Tibial artery (tissue), 4 donors: ENCODE measurements around the gene TPRG1.

ENCODE experiments used
- DNase-seq, 2 donors: peaks; one replicate each; pipeline ENCODE4 v3.0.0-alpha.2; 2019
- H3K27ac ChIP-seq, 2 donors: fragments of 200-600 bp; sonication (generic) in 1 of 2; 1 replicate in 1 of 2; 2 replicates in 1 of 2; pipeline ENCODE4 v1.5.1; 2018 to 2019; ENCODE audit warnings: mild to moderate bottlenecking in 1 of 2
- H3K27me3 ChIP-seq, 2 donors: fragments of 200-600 bp; sonication (generic) in 1 of 2; one replicate each; pipeline versions ENCODE4 v1.5.1 to v1.6.0; 2016 to 2019
- H3K36me3 ChIP-seq, 3 donors: fragments of 200-600 bp; sonication (generic) in 2 of 3; one replicate each; pipeline ENCODE4 v1.5.1; 2016 to 2019; ENCODE audit warnings: mild to moderate bottlenecking in 2 of 3
- H3K4me1 ChIP-seq, 4 donors: fragments of 200-600 bp; sonication (generic) in 2 of 4; 1 replicate in 3 of 4; 2 replicates in 1 of 4; pipeline ENCODE4 v1.5.1; 2016 to 2019
- H3K4me3 ChIP-seq, 2 donors: fragments of 200-600 bp; sonication (generic) in 1 of 2; 1 replicate in 1 of 2; 2 replicates in 1 of 2; pipeline ENCODE4 v1.5.1; 2018 to 2019; ENCODE audit warnings: mild to moderate bottlenecking in 2 of 2
- H3K9me3 ChIP-seq, 3 donors: fragments of 200-600 bp; sonication (generic) in 1 of 3; one replicate each; pipeline ENCODE4 v1.5.1; 2016 to 2019
- CTCF ChIP-seq, 2 experiments: fragments of 200-600 bp in 1 of 2; fragments of 450-650 bp in 1 of 2; IDR thresholded peaks; one replicate each; pipeline ENCODE4 v1.5.1; 2017 to 2019; ENCODE audit warnings: antibody characterized with exemption in 2 of 2, mild to moderate bottlenecking in 1 of 2, moderate library complexity in 1 of 2
- intact Hi-C: fragments of 100-400 bp; cut with DNase I; formaldehyde crosslinking; loops from one replicate; pipeline ENCODE4 v1.15.0; 2023; ENCODE audit warnings: low total_unique reads

TPRG1 gene

GRCh38 chr3:189260556-189261493, 89.1 kb downstream of the TPRG1 start:
- intact Hi-C loops = loop anchor here (10.0 kb wide), 1 partner anchor 704 kb away; no protein-coding TSS in a partner anchor
- Histone ChIP-seq H3K4me1 (peaks cover 0 to 9% (median 0%) of the 10 kb centered on the region in 4 donors), H3K4me3 (no peak overlapping the region), H3K9me3 (no peaks in the 10 kb centered on the region), H3K36me3 (no peaks in the 10 kb centered on the region), H3K27ac (no peak overlapping the region), H3K27me3 (no peaks in the 10 kb centered on the region)
- no peak for TF ChIP-seq CTCF (IDR thresholded peaks at IDR 0.05)
- DNase-seq = peak; percentile 51 to 70

- H3K36me3 ChIP-seq = no peaks in the 10 kb centered on the region
- no peak for TF ChIP-seq CTCF (IDR thresholded peaks at IDR 0.05)
- DNase-seq = no peak
- intact Hi-C loops = loop anchor here (10.0 kb wide), 1 partner anchor 702 kb away; no protein-coding TSS in a partner anchor
- H3K27me3 ChIP-seq = no peaks in the 10 kb centered on the region
- H3K27ac ChIP-seq = no peak overlapping the region
- no peaks in the 10 kb centered on the region for H3K9me3 ChIP-seq
- H3K4me1 ChIP-seq = peaks cover 0 to 9% (median 0%) of the 10 kb centered on the region in 4 donors
- no peak overlapping the region for H3K4me3 ChIP-seq
Measured at GRCh38 chr3:189262746-189263145, 91.0 kb downstream of the TPRG1 start.

GRCh38 chr3:189267981-189268613, 96.3 kb downstream of the TPRG1 start:
- Histone ChIP-seq H3K4me1 (peaks cover 0 to 29% (median 9%) of the 10 kb centered on the region in 4 donors), H3K9me3 (no peaks in the 10 kb centered on the region), H3K27ac (no peak overlapping the region), H3K27me3 (no peaks in the 10 kb centered on the region), H3K36me3 (no peaks in the 10 kb centered on the region), H3K4me3 (no peak overlapping the region)
- no peak for DNase-seq
- no peak for TF ChIP-seq CTCF (IDR thresholded peaks at IDR 0.05)
- intact Hi-C loops = loop anchor here (10.0 kb wide), 1 partner anchor 697 kb away; no protein-coding TSS in a partner anchor

GRCh38 chr3:189269365-189269764, 97.6 kb downstream of the TPRG1 start:
- Histone ChIP-seq H3K4me1 (peaks cover 0 to 29% (median 9%) of the 10 kb centered on the region in 4 donors), H3K36me3 (no peaks in the 10 kb centered on the region), H3K27me3 (no peaks in the 10 kb centered on the region), H3K9me3 (no peaks in the 10 kb centered on the region), H3K4me3 (no peak overlapping the region), H3K27ac (no peak overlapping the region)
- TF ChIP-seq CTCF (IDR thresholded peaks at IDR 0.05) = no peak
- DNase-seq = no peak
- intact Hi-C loops = loop anchor here (10.0 kb wide), 1 partner anchor 695 kb away; no protein-coding TSS in a partner anchor

GRCh38 chr3:189270248-189270832, 98.6 kb downstream of the TPRG1 start:
- intact Hi-C loops = no loop called here
- Histone ChIP-seq H3K4me1 (peaks cover 0 to 29% (median 9%) of the 10 kb centered on the region in 4 donors), H3K4me3 (no peak overlapping the region), H3K27ac (no peak overlapping the region), H3K36me3 (no peaks in the 10 kb centered on the region), H3K27me3 (no peaks in the 10 kb centered on the region), H3K9me3 (no peaks in the 10 kb centered on the region)
- peak in 1 of 2 donors; percentile 75 for DNase-seq
- TF ChIP-seq CTCF (IDR thresholded peaks at IDR 0.05) = peak; percentile 69 to 70
